Parathyroid adenoma (tissue), 2 donors: ENCODE measurements around the gene CT45A9.
"Not testable (repeated sequence)": the region's sequence is repeated elsewhere in the genome, so short reads cannot be mapped to it uniquely, and the experiment has no call there.

ENCODE experiments used
- H2AFZ ChIP-seq: fragments of 300-600 bp; sonication (generic); one replicate; pipeline ENCODE4 v1.7.0; 2017; ENCODE audit warnings: antibody characterized with exemption, mild to moderate bottlenecking
- H3K27ac ChIP-seq: fragments of 300-600 bp; sonication (generic); one replicate; pipeline ENCODE4 v1.7.0; 2017
- H3K27me3 ChIP-seq: fragments of 300-600 bp; sonication (generic); one replicate; pipeline ENCODE4 v1.7.0; 2017; ENCODE audit warnings: low read length; ENCODE audit not compliant: control insufficient read depth, insufficient read depth
- H3K36me3 ChIP-seq: fragments of 300-600 bp; sonication (generic); one replicate; pipeline ENCODE4 v1.7.0; 2017; ENCODE audit warnings: low read length; ENCODE audit not compliant: control insufficient read depth, insufficient read depth
- H3K4me1 ChIP-seq: fragments of 300-600 bp; sonication (generic); one replicate; pipeline ENCODE4 v1.7.0; 2017; ENCODE audit warnings: control low read depth
- H3K4me2 ChIP-seq: fragments of 300-600 bp; sonication (generic); one replicate; pipeline ENCODE4 v1.7.0; 2017; ENCODE audit warnings: low read length
- H3K4me3 ChIP-seq: fragments of 300-600 bp; sonication (generic); one replicate; pipeline ENCODE4 v1.7.0; 2017; ENCODE audit warnings: low read depth, low read length
- H3K79me2 ChIP-seq: fragments of 300-600 bp; sonication (generic); one replicate; pipeline ENCODE4 v1.7.0; 2017; ENCODE audit warnings: control low read depth
- H3K9ac ChIP-seq: fragments of 300-600 bp; sonication (generic); one replicate; pipeline ENCODE4 v1.7.0; 2017; ENCODE audit warnings: mild to moderate bottlenecking
- H3K9me3 ChIP-seq: fragments of 300-600 bp; sonication (generic); one replicate; pipeline ENCODE4 v1.7.0; 2017; ENCODE audit warnings: low read length; ENCODE audit not compliant: control insufficient read depth
- TF ChIP-seq, protein P1 (sequence below): fragments of 300-600 bp; sonication (generic); IDR thresholded peaks from one replicate; pipeline ENCODE4 v1.7.0; 2017; ENCODE audit warnings: antibody characterized with exemption, mild to moderate bottlenecking
- donor health status: primary hyperparathyroidism.

CT45A9 gene

GRCh38 chrX:135890087-135890585 is 18.5 kb upstream of the CT45A9 start:
- TF ChIP-seq, protein P1, sequence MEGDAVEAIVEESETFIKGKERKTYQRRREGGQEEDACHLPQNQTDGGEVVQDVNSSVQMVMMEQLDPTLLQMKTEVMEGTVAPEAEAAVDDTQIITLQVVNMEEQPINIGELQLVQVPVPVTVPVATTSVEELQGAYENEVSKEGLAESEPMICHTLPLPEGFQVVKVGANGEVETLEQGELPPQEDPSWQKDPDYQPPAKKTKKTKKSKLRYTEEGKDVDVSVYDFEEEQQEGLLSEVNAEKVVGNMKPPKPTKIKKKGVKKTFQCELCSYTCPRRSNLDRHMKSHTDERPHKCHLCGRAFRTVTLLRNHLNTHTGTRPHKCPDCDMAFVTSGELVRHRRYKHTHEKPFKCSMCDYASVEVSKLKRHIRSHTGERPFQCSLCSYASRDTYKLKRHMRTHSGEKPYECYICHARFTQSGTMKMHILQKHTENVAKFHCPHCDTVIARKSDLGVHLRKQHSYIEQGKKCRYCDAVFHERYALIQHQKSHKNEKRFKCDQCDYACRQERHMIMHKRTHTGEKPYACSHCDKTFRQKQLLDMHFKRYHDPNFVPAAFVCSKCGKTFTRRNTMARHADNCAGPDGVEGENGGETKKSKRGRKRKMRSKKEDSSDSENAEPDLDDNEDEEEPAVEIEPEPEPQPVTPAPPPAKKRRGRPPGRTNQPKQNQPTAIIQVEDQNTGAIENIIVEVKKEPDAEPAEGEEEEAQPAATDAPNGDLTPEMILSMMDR = no peak
- Histone ChIP-seq H3K27me3 (no peaks in the 10 kb centered on the region), H3K4me3 (no peak overlapping the region), H2AFZ (no peak overlapping the region), H3K9ac (no peak overlapping the region), H3K4me2 (no peak overlapping the region), H3K9me3 (no peaks in the 10 kb centered on the region), H3K27ac (no peak overlapping the region), H3K4me1 (no peaks in the 10 kb centered on the region), H3K36me3 (no peaks in the 10 kb centered on the region), H3K79me2 (no peaks in the 10 kb centered on the region)

- H3K4me1 ChIP-seq, H3K4me2 ChIP-seq, H3K9ac ChIP-seq, H3K36me3 ChIP-seq, H3K27me3 ChIP-seq, H3K27ac ChIP-seq, H3K4me3 ChIP-seq, H2AFZ ChIP-seq, H3K79me2 ChIP-seq, H3K9me3 ChIP-seq: not testable (repeated sequence)
Measured at GRCh38 chrX:135888976-135889375, 17.4 kb upstream of the CT45A9 start.

- not testable (repeated sequence) for H3K9ac ChIP-seq, H2AFZ ChIP-seq, H3K79me2 ChIP-seq, H3K4me1 ChIP-seq, H3K9me3 ChIP-seq, H3K36me3 ChIP-seq, H3K27me3 ChIP-seq, H3K27ac ChIP-seq, H3K4me2 ChIP-seq, H3K4me3 ChIP-seq
Measured at GRCh38 chrX:135888230-135888629, 16.6 kb upstream of the CT45A9 start.

- H3K79me2 ChIP-seq, H3K4me1 ChIP-seq, H3K27ac ChIP-seq, H3K36me3 ChIP-seq, H3K9me3 ChIP-seq, H3K4me2 ChIP-seq, H2AFZ ChIP-seq, H3K9ac ChIP-seq, H3K4me3 ChIP-seq, H3K27me3 ChIP-seq: not testable (repeated sequence)
Measured at GRCh38 chrX:135882741-135883140, 11.1 kb upstream of the CT45A9 start.

DNA sequence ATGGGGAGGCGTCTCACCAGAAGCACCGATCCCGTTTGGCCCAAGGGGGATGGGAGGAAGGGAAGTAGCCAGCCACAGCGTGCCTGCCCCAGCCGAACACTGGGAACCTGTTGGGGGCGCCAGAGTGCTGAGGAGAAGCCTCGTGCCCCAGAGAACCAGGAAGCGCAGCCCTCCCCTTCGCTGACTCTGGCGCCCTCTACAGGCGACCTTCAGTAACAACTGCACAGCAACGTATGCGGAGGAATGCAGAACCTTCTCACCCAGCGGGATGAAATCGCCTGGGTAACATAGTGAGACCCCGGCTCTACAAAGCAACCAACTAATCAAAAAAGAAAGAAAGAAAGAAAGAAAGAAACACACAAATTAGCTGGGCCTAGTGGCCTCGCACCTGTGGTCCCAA is 17.2 kb downstream of the CT45A9 start, which contains the start of gene CT45A8:
Gene CT45A8, minus strand, starts transcription at position 101 of the 400 bp plus-strand sequence. CDS start 3,755 bp downstream, outside the sequence.
- H3K4me1 ChIP-seq, H3K9me3 ChIP-seq, H3K79me2 ChIP-seq, H3K36me3 ChIP-seq, H3K4me2 ChIP-seq, H3K4me3 ChIP-seq, H2AFZ ChIP-seq, H3K27me3 ChIP-seq, H3K9ac ChIP-seq, H3K27ac ChIP-seq: not testable (repeated sequence)

DNA sequence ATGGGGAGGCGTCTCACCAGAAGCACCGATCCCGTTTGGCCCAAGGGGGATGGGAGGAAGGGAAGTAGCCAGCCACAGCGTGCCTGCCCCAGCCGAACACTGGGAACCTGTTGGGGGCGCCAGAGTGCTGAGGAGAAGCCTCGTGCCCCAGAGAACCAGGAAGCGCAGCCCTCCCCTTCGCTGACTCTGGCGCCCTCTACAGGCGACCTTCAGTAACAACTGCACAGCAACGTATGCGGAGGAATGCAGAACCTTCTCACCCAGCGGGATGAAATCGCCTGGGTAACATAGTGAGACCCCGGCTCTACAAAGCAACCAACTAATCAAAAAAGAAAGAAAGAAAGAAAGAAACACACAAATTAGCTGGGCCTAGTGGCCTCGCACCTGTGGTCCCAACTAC is 34.4 kb downstream of the CT45A9 start, which contains the start of gene CT45A7:
Gene CT45A7, minus strand, starts transcription at position 101 of the 400 bp plus-strand sequence. CDS start 3,747 bp downstream, outside the sequence.
- H3K79me2 ChIP-seq, H3K9ac ChIP-seq, H3K9me3 ChIP-seq, H3K27me3 ChIP-seq, H3K4me3 ChIP-seq, H3K4me1 ChIP-seq, H3K4me2 ChIP-seq, H3K36me3 ChIP-seq, H3K27ac ChIP-seq, H2AFZ ChIP-seq: not testable (repeated sequence)

GRCh38 chrX:135819912-135820311 is 51.7 kb downstream of the CT45A9 start, which contains the start of gene CT45A2:
Gene CT45A2, minus strand, starts transcription at chrX:135820012. Its CDS starts 3,747 bp downstream, at chrX:135816265.
- not testable (repeated sequence) for H3K27ac ChIP-seq, H3K27me3 ChIP-seq, H3K9ac ChIP-seq, H2AFZ ChIP-seq, H3K4me2 ChIP-seq, H3K79me2 ChIP-seq, H3K4me1 ChIP-seq, H3K36me3 ChIP-seq, H3K9me3 ChIP-seq, H3K4me3 ChIP-seq
